ENCODE data around the gene ZDHHC9.

ZDHHC9 gene

DNA sequence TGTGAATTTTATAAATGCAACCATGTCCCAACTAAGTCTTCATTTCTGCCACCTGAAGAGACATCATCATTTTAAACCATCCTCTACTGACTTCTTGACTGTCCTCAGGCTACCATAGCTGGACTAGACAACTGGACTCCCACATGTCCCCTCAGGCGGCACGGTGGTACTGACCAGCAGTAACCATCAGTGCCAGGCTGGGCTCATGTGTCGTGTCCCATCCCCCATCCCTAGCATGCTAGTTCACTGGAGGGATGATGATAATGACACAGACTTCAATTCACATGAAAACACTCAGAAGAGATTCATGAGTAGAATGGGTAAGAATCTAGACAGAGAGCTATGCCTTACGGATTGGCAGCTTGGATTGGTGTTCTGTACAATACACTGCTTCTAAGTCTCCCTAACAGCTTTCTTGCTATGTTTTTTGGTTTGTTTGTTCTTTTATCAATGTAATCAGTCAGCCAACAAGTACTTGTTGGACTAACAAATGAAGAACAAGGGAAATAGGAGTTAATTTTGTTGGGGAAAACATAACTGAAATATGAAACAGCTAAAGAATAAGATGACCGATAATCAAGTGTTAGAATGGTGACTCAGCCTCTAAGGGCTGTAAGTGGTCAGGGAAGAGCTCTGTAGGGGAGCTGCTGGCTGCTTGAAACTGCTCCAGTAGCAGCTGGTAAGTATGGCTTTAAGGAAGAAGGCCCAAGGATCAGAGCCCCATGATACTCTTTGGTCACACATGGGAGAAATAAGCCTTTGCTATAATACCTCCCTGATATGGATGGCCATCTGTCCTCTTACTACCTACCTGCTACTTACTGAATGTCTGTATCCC is 10.3 kb downstream of the ZDHHC9 start:
- no peak for DNase-seq
- no peak overlapping the region for H3K27ac ChIP-seq (ENCODE audit: low read length)
- no peak overlapping the region for H3K4me2 ChIP-seq (ENCODE audit: insufficient read depth, low read length)

DNA sequence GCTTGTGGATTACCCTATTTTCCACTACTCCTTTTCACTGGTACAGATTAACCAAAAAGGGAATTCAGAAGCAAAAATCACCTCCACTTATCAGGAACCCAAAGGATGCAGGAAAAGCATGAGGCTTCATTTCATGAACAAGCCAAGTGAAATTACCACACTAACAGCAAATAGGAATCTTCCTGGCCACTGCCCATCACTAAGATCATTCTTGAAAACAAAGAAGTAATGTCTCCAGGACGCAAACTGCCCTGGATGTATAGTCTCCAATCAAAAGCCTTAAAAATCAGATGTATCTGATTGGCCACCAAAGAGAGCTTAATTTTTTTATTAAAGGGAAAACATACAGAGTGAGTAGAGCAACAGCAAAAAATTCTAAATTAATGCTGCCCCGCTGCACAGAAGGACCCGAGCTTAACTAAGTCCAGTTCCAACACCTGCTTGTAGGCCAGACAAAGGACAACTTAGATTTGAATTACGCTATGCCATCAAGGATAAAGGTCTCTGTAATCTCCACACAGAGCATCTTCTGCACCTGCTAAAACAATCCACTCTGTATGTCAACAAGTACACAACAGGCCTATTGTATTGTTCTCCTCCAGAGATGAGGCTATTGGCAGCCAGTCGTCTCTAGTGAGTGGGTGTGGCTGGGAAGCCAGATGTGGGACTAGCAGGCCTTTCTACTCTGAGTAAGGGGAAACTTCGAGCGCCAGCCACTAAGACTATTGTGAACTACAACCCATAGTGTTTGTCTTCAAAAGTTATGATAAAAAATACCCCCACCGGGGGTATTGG is 12.4 kb downstream of the ZDHHC9 start:
- H4K20me1 ChIP-seq (ENCODE audit: insufficient read depth, low read length) = no peaks in the 10 kb centered on the region
- no peak for TF ChIP-seq EZH2 (IDR thresholded peaks at IDR 0.05; ENCODE audit: borderline replicate concordance, low read depth, low read length, severe bottlenecking)
- TF ChIP-seq, protein P1, sequence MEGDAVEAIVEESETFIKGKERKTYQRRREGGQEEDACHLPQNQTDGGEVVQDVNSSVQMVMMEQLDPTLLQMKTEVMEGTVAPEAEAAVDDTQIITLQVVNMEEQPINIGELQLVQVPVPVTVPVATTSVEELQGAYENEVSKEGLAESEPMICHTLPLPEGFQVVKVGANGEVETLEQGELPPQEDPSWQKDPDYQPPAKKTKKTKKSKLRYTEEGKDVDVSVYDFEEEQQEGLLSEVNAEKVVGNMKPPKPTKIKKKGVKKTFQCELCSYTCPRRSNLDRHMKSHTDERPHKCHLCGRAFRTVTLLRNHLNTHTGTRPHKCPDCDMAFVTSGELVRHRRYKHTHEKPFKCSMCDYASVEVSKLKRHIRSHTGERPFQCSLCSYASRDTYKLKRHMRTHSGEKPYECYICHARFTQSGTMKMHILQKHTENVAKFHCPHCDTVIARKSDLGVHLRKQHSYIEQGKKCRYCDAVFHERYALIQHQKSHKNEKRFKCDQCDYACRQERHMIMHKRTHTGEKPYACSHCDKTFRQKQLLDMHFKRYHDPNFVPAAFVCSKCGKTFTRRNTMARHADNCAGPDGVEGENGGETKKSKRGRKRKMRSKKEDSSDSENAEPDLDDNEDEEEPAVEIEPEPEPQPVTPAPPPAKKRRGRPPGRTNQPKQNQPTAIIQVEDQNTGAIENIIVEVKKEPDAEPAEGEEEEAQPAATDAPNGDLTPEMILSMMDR (IDR thresholded peaks at IDR 0.05; ENCODE audit: borderline replicate concordance, extremely low read depth, low read length, poor library complexity, severe bottlenecking) = no peak
- H3K4me3 ChIP-seq (ENCODE audit: low read depth in 1 of 2, low read length in 2 of 2) = no peak overlapping the region
- H3K79me2 ChIP-seq (ENCODE audit: insufficient read depth, low read length) = no peaks in the 10 kb centered on the region
- no peak overlapping the region for H3K27ac ChIP-seq (ENCODE audit: low read length)
- H2AFZ ChIP-seq (ENCODE audit: low read depth, low read length) = no peak overlapping the region
- H3K4me1 ChIP-seq (ENCODE audit: insufficient read depth, low read length) = no peaks in the 10 kb centered on the region
- H3K4me2 ChIP-seq (ENCODE audit: insufficient read depth, low read length) = no peak overlapping the region
- H3K9me3 ChIP-seq (ENCODE audit: insufficient read depth, low read length, severe bottlenecking) = no peaks in the 10 kb centered on the region
- H3K27me3 ChIP-seq (ENCODE audit: insufficient read depth, low read length, poor library complexity) = no peaks in the 10 kb centered on the region
- H3K9ac ChIP-seq (ENCODE audit: low read depth, low read length) = no peak overlapping the region
- DNase-seq (no peak), ATAC-seq (ENCODE audit: insufficient read depth, low read depth) (no peak)
- H3K36me3 ChIP-seq (ENCODE audit: insufficient read depth, low read length) = peaks cover 8% of the 10 kb centered on the region; the same call in 1 of the 2 replicates

More for the DNA sequence above, 10.3 kb downstream of the ZDHHC9 start:
- no peaks in the 10 kb centered on the region for H3K9me3 ChIP-seq (ENCODE audit: insufficient read depth, low read length, severe bottlenecking)
- TF ChIP-seq EZH2 (IDR thresholded peaks at IDR 0.05; ENCODE audit: borderline replicate concordance, low read depth, low read length, severe bottlenecking) = no peak
- TF ChIP-seq, protein P1 (IDR thresholded peaks at IDR 0.05; ENCODE audit: borderline replicate concordance, extremely low read depth, low read length, poor library complexity, severe bottlenecking) = no peak
- H3K27me3 ChIP-seq (ENCODE audit: insufficient read depth, low read length, poor library complexity) = no peaks in the 10 kb centered on the region
- no peak overlapping the region for H2AFZ ChIP-seq (ENCODE audit: low read depth, low read length)
- H4K20me1 ChIP-seq (ENCODE audit: insufficient read depth, low read length) = no peaks in the 10 kb centered on the region
- no peak overlapping the region for H3K9ac ChIP-seq (ENCODE audit: low read depth, low read length)
- H3K36me3 ChIP-seq (ENCODE audit: insufficient read depth, low read length) = peaks cover 8% of the 10 kb centered on the region; the same call in 1 of the 2 replicates
- no peaks in the 10 kb centered on the region for H3K79me2 ChIP-seq (ENCODE audit: insufficient read depth, low read length)
- no peaks in the 10 kb centered on the region for H3K4me1 ChIP-seq (ENCODE audit: insufficient read depth, low read length)
- H3K4me3 ChIP-seq (ENCODE audit: low read depth in 1 of 2, low read length in 2 of 2) = no peak overlapping the region
- no peak for ATAC-seq (ENCODE audit: insufficient read depth, low read depth)

DNA sequence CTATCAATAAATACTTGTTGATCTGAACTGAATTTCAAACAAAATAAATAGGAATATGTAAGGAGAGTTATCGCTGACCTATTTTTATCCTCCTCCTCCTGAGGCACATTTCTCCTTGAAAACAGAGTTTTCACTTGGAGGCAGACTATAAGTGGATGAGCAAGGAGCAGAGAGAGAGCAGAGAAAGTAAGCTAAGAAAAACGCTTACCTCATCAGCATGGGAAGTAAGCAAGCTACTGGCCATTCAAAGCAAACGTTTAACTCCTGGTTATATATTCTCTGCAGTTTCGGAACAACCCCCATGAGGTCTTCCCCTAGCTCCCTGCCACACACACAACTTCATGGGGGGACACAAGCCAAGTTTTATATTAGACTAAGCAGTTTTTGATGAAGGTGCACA is 13.2 kb downstream of the ZDHHC9 start:
- H3K27ac ChIP-seq (ENCODE audit: low read length) = no peak overlapping the region
- ATAC-seq (ENCODE audit: insufficient read depth, low read depth) (no peak), DNase-seq (no peak)
- TF ChIP-seq EZH2 (IDR thresholded peaks at IDR 0.05; ENCODE audit: borderline replicate concordance, low read depth, low read length, severe bottlenecking) = no peak
- TF ChIP-seq, protein P1 (IDR thresholded peaks at IDR 0.05; ENCODE audit: borderline replicate concordance, extremely low read depth, low read length, poor library complexity, severe bottlenecking) = no peak
- H3K36me3 ChIP-seq (ENCODE audit: insufficient read depth, low read length) = peaks cover 8% of the 10 kb centered on the region; the same call in 1 of the 2 replicates
- H3K4me3 ChIP-seq (ENCODE audit: low read depth in 1 of 2, low read length in 2 of 2) = no peak overlapping the region
- H4K20me1 ChIP-seq (ENCODE audit: insufficient read depth, low read length) = no peaks in the 10 kb centered on the region
- H3K9ac ChIP-seq (ENCODE audit: low read depth, low read length) = no peak overlapping the region
- H3K79me2 ChIP-seq (ENCODE audit: insufficient read depth, low read length) = no peaks in the 10 kb centered on the region
- no peak overlapping the region for H3K4me2 ChIP-seq (ENCODE audit: insufficient read depth, low read length)
- no peaks in the 10 kb centered on the region for H3K4me1 ChIP-seq (ENCODE audit: insufficient read depth, low read length)
- no peaks in the 10 kb centered on the region for H3K9me3 ChIP-seq (ENCODE audit: insufficient read depth, low read length, severe bottlenecking)
- no peak overlapping the region for H2AFZ ChIP-seq (ENCODE audit: low read depth, low read length)
- H3K27me3 ChIP-seq (ENCODE audit: insufficient read depth, low read length, poor library complexity) = no peaks in the 10 kb centered on the region
